K562 (cell line): ENCODE data around the gene DCTN1. TPM values are rescaled to one million over a fixed set of nuclear protein-coding genes. Genes with fewer than 3 reads are reported as not detected.

ENCODE experiments used
- E4F1 ChIP-seq: fragments of 250-450 bp; sonication (Bioruptor Pico); IDR thresholded peaks from 2 replicates; pipeline ENCODE4 v1.5.0; 2021; ENCODE audit warnings: mild to moderate bottlenecking, borderline replicate concordance
- EZH2 ChIP-seq: IDR thresholded peaks from 2 replicates; pipeline ENCODE4 v1.6.1; 2012; ENCODE audit warnings: low read depth, mild to moderate bottlenecking, inconsistent platforms, low read length, borderline replicate concordance
- HNRNPLL ChIP-seq: fragments of 200-400 bp; formaldehyde crosslinking; IDR thresholded peaks from 2 replicates; pipeline ENCODE4 v1.6.1; 2017; ENCODE audit warnings: low read length, low read depth, mild to moderate bottlenecking; ENCODE audit not compliant: poor library complexity, severe bottlenecking
- KAT2B ChIP-seq: IDR thresholded peaks from one replicate; pipeline ENCODE4 v1.6.1; 2012; ENCODE audit warnings: low read depth, mild to moderate bottlenecking, control low read depth, inconsistent platforms, low read length, moderate library complexity
- LCOR ChIP-seq: sonication (generic); formaldehyde crosslinking; IDR thresholded peaks from 2 replicates; pipeline ENCODE4 v1.8.0; 2022; ENCODE audit warnings: mild to moderate bottlenecking, missing genetic modification reagents
- RFX1 ChIP-seq: fragments of 450-650 bp; IDR thresholded peaks from 2 replicates; pipeline ENCODE4 v1.6.1; 2016; ENCODE audit warnings: mild to moderate bottlenecking, moderate library complexity
- SUPT5H ChIP-seq: fragments of 450-650 bp; IDR thresholded peaks from 2 replicates; pipeline ENCODE4 v1.6.1; 2016
- ZNF12 ChIP-seq: sonication (generic); formaldehyde crosslinking; IDR thresholded peaks from 2 replicates; pipeline ENCODE4 v1.4.0; 2020; ENCODE audit warnings: mild to moderate bottlenecking, missing genetic modification reagents
- ZNF609 ChIP-seq: sonication (generic); formaldehyde crosslinking; IDR thresholded peaks from 2 replicates; pipeline ENCODE4 v1.8.1; 2023; ENCODE audit warnings: missing genetic modification reagents, mild to moderate bottlenecking, borderline replicate concordance
- polyA plus RNA-seq, 8 experiments: library from polyadenylated mRNA; depleted of rRNA in 4 of 8; stranded (reverse) in 5 of 8; unstranded in 3 of 8; fragments of >200 nt; fragmentation: Nextera tagmentation in 2 of 8; fragmentation: Illumina TruSeq in 1 of 8; extraction: Ambion mirVana in 2 of 8; extraction: Trizol in 1 of 8; gene quantifications; 2 replicates each; pipeline versions ENCODE4 v1.2.1 to v1.2.3, GENCODE V29; 2011 to 2014; ENCODE audit warnings: inconsistent platforms in 1 of 8, missing spikeins in 1 of 8
- total RNA-seq, 7 experiments: library from RNA; depleted of rRNA in 6 of 7; stranded (reverse); fragments of >200 nt in 6 of 7; fragmentation: Illumina TruSeq in 2 of 7; extraction: Trizol in 2 of 7; gene quantifications; 2 replicates each; pipeline versions ENCODE4 v1.2.1 to v1.2.3, GENCODE V29; 2011 to 2021; ENCODE audit warnings: low replicate concordance in 1 of 7
- TF ChIP-seq, protein P1 (sequence below): sonication (generic); formaldehyde crosslinking; IDR thresholded peaks from 2 replicates; pipeline ENCODE4 v1.8.1; 2023; ENCODE audit warnings: mild to moderate bottlenecking, missing genetic modification reagents
- TF ChIP-seq, protein P2 (sequence below): sonication (generic); formaldehyde crosslinking; IDR thresholded peaks from 2 replicates; pipeline ENCODE4 v1.8.1; 2023; ENCODE audit warnings: mild to moderate bottlenecking, missing genetic modification reagents
- TF ChIP-seq, protein P3 (sequence below): fragments of 450-650 bp; IDR thresholded peaks from 2 replicates; pipeline ENCODE4 v1.6.1; 2018; ENCODE audit not compliant: partially characterized antibody

DCTN1 gene
- total and polyA plus RNA-seq, 9 of the 15 experiments (the other 6 are each of a cell fraction or from before 2014, with no cell fraction given): 23.9 to 71.7 (median 45.0) TPM

- TF ChIP-seq KAT2B (no peak), EZH2 (no peak), ZNF609 (CRISPR knock-in tag) (no peak), ZNF12 (CRISPR knock-in tag) (no peak), SUPT5H (no peak), HNRNPLL (peak; percentile 95), RFX1 (peak; percentile 96), LCOR (peak; percentile 71; the same call in 1 of the 2 replicates), E4F1 (no peak)
- TF ChIP-seq, protein P1, sequence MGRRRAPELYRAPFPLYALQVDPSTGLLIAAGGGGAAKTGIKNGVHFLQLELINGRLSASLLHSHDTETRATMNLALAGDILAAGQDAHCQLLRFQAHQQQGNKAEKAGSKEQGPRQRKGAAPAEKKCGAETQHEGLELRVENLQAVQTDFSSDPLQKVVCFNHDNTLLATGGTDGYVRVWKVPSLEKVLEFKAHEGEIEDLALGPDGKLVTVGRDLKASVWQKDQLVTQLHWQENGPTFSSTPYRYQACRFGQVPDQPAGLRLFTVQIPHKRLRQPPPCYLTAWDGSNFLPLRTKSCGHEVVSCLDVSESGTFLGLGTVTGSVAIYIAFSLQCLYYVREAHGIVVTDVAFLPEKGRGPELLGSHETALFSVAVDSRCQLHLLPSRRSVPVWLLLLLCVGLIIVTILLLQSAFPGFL (CRISPR knock-in tag): 0 out of 2 replicates have a peak, but pooled peaks have one; percentile 42
- TF ChIP-seq, protein P2, sequence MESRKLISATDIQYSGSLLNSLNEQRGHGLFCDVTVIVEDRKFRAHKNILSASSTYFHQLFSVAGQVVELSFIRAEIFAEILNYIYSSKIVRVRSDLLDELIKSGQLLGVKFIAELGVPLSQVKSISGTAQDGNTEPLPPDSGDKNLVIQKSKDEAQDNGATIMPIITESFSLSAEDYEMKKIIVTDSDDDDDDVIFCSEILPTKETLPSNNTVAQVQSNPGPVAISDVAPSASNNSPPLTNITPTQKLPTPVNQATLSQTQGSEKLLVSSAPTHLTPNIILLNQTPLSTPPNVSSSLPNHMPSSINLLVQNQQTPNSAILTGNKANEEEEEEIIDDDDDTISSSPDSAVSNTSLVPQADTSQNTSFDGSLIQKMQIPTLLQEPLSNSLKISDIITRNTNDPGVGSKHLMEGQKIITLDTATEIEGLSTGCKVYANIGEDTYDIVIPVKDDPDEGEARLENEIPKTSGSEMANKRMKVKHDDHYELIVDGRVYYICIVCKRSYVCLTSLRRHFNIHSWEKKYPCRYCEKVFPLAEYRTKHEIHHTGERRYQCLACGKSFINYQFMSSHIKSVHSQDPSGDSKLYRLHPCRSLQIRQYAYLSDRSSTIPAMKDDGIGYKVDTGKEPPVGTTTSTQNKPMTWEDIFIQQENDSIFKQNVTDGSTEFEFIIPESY (CRISPR knock-in tag): no peak
- TF ChIP-seq, protein P3, sequence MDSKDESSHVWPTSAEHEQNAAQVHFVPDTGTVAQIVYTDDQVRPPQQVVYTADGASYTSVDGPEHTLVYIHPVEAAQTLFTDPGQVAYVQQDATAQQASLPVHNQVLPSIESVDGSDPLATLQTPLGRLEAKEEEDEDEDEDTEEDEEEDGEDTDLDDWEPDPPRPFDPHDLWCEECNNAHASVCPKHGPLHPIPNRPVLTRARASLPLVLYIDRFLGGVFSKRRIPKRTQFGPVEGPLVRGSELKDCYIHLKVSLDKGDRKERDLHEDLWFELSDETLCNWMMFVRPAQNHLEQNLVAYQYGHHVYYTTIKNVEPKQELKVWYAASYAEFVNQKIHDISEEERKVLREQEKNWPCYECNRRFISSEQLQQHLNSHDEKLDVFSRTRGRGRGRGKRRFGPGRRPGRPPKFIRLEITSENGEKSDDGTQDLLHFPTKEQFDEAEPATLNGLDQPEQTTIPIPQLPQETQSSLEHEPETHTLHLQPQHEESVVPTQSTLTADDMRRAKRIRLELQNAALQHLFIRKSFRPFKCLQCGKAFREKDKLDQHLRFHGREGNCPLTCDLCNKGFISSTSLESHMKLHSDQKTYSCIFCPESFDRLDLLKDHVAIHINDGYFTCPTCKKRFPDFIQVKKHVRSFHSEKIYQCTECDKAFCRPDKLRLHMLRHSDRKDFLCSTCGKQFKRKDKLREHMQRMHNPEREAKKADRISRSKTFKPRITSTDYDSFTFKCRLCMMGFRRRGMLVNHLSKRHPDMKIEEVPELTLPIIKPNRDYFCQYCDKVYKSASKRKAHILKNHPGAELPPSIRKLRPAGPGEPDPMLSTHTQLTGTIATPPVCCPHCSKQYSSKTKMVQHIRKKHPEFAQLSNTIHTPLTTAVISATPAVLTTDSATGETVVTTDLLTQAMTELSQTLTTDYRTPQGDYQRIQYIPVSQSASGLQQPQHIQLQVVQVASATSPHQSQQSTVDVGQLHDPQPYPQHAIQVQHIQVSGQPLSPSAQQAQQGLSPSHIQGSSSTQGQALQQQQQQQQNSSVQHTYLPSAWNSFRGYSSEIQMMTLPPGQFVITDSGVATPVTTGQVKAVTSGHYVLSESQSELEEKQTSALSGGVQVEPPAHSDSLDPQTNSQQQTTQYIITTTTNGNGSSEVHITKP: no peak
These were observed 41.2 kb upstream of the DCTN1 start, which contains the start of the genes C2orf81 and WDR54 (continued) for GRCh38 chr2:74421221-74421870.
